Type B pancreatic cell (in vitro differentiated cells): ENCODE data around the gene ASIC4. TPM values are rescaled to one million over a fixed set of nuclear protein-coding genes. Genes with fewer than 3 reads are reported as not detected.

Source experiments
- DNase-seq: peaks from one replicate; pipeline ENCODE4 v3.0.0; 2021; ENCODE audit warnings: mixed read lengths; ENCODE audit not compliant: unreplicated experiment; ENCODE audit errors: extremely low spot score
- H3K27ac Mint-ChIP-seq: 2 replicates; pipeline ENCODE4 v1.8.0; 2021; ENCODE audit warnings: mild to moderate bottlenecking, mixed read lengths
- H3K27me3 Mint-ChIP-seq: 2 replicates; pipeline ENCODE4 v1.8.0; 2021; ENCODE audit warnings: mixed read lengths
- H3K36me3 Mint-ChIP-seq: 2 replicates; pipeline ENCODE4 v1.8.0; 2021; ENCODE audit warnings: mixed read lengths
- H3K4me1 Mint-ChIP-seq: one replicate; pipeline ENCODE4 v1.8.0; 2021; ENCODE audit warnings: mixed read lengths; ENCODE audit not compliant: unreplicated experiment
- H3K4me3 Mint-ChIP-seq: 2 replicates; pipeline ENCODE4 v1.8.0; 2021; ENCODE audit warnings: mild to moderate bottlenecking, mixed read lengths
- H3K9me3 Mint-ChIP-seq: 2 replicates; pipeline ENCODE4 v1.8.0; 2021; ENCODE audit warnings: mixed read lengths
- CTCF ChIP-seq: fragments of 200-600 bp; sonication (generic); conservative IDR thresholded peaks from 2 replicates; pipeline ENCODE4 v1.5.0; 2021; ENCODE audit warnings: antibody characterized with exemption, mild to moderate bottlenecking
- total RNA-seq: library from RNA; stranded (reverse); gene quantifications from 2 replicates; pipeline ENCODE4 v1.2.1, GENCODE V29; 2021; ENCODE audit warnings: low replicate concordance

The ASIC4 gene
- total RNA-seq, 1 donor from 2014 or later, result 0.99 TPM

GRCh38 chr2:219501849-219502248, 12.4 kb upstream of the ASIC4 start:
- Mint-ChIP-seq H3K4me3 (peak overlapping the region; percentile 22), H3K27ac (peak overlapping the region; percentile 16), H3K9me3 (no peaks in the 10 kb centered on the region), H3K36me3 (peaks cover 12% of the 10 kb centered on the region), H3K4me1 (peaks cover 36% of the 10 kb centered on the region), H3K27me3 (peaks cover 18% of the 10 kb centered on the region)
- no peak for DNase-seq
- no peak for TF ChIP-seq CTCF

DNA sequence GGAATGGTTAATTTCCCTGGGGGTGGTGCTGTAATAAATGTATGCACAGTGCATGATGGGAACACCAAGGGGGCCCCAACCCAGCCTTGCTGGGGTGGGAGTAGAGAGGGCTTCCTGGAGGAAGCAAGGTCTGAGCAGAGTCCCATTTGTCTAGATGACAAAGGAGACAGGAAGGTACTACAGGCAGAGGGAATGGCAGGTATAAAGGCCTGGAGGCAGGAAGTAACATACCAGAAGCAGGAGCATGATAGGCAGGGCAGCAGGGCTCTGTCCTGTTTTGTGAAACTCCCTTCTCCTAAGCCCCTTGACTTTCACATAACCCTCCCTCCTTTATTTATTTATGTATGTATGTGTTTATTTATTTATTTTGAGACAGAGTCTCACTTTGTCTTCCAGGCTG, 11.7 kb upstream of the ASIC4 start:
- peaks cover 12% of the 10 kb centered on the region for H3K27me3 Mint-ChIP-seq
- H3K4me1 Mint-ChIP-seq, result peaks cover 36% of the 10 kb centered on the region
- peaks cover 12% of the 10 kb centered on the region for H3K36me3 Mint-ChIP-seq
- H3K27ac Mint-ChIP-seq, result peak overlapping the region; percentile 16
- no peak for TF ChIP-seq CTCF
- peak overlapping the region; percentile 51 for H3K4me3 Mint-ChIP-seq
- H3K9me3 Mint-ChIP-seq, result no peaks in the 10 kb centered on the region
- DNase-seq, result no peak

DNA sequence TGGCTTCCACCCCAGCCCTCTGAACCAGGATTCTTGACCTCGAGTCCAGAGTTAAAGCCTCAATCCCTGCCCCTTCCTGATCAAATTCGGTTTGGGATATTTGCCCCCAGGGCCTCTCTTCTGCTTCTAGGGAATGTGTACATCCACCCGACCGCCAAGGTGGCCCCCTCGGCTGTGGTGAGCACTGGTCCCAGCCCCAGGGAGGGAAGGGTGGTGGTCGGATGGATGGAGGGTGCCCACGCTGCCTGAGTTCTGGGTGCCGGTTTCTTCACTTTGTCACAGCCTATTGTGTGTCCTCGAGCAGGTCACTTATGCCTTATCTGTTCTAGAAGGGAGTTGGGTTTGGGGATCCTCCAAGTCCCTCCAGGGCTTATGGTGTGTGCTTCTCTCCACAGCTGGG, 8.7 kb upstream of the ASIC4 start:
- Mint-ChIP-seq H3K36me3 (peaks cover 12% of the 10 kb centered on the region), H3K4me1 (peaks cover 21% of the 10 kb centered on the region), H3K9me3 (no peaks in the 10 kb centered on the region), H3K27ac (no peak overlapping the region), H3K27me3 (peaks cover 12% of the 10 kb centered on the region), H3K4me3 (no peak overlapping the region)
- no peak for TF ChIP-seq CTCF
- DNase-seq, result no peak

GRCh38 chr2:219506153-219506801, 8.0 kb upstream of the ASIC4 start:
- Mint-ChIP-seq H3K9me3 (no peaks in the 10 kb centered on the region), H3K4me3 (no peak overlapping the region), H3K27ac (no peak overlapping the region), H3K36me3 (peaks cover 12% of the 10 kb centered on the region), H3K27me3 (peaks cover 18% of the 10 kb centered on the region), H3K4me1 (peaks cover 18% of the 10 kb centered on the region)
- TF ChIP-seq CTCF, result no peak
- DNase-seq, result no peak

GRCh38 chr2:219506802-219507526, 7.3 kb upstream of the ASIC4 start:
- no peak overlapping the region for H3K27ac Mint-ChIP-seq
- TF ChIP-seq CTCF, result no peak
- DNase-seq, result no peak
- no peaks in the 10 kb centered on the region for H3K9me3 Mint-ChIP-seq
- H3K4me1 Mint-ChIP-seq, result peaks cover 12% of the 10 kb centered on the region
- H3K36me3 Mint-ChIP-seq, result peaks cover 12% of the 10 kb centered on the region
- H3K27me3 Mint-ChIP-seq, result peaks cover 21% of the 10 kb centered on the region
- H3K4me3 Mint-ChIP-seq, result no peak overlapping the region
